ENCODE measurements around the gene RNF126. TPM values are rescaled to one million over a fixed set of nuclear protein-coding genes. Genes with fewer than 3 reads are reported as not detected.
"Not testable (repeated sequence)": the region's sequence is repeated elsewhere in the genome, so short reads cannot be mapped to it uniquely, and the experiment has no call there.

The RNF126 gene
- total RNA-seq, 4 donors from 2014 or later: 96.6 to 156 (median 126) TPM

GRCh38 chr19:621819-622218 lies 41.2 kb downstream of the RNF126 start:
- WGBS, 2 donors: 93 to 95% methylated on average over 23 to 24 of the region's 24 CpGs
- DNase-seq (ENCODE audit: low spot score in 2 of 2): no peak
- TF ChIP-seq CTCF (IDR thresholded peaks at IDR 0.05): no peak
- no peak overlapping the region for H3K4me3 ChIP-seq (ENCODE audit: low read depth, poor library complexity, severe bottlenecking)
- intact Hi-C loops (cut with DNase I; ENCODE audit: low total_unique reads): no loop called here

GRCh38 chr19:621191-621590 lies 41.8 kb downstream of the RNF126 start:
- intact Hi-C loops (cut with DNase I; ENCODE audit: low total_unique reads); H3K4me3 ChIP-seq (ENCODE audit: low read depth, poor library complexity, severe bottlenecking); DNase-seq (ENCODE audit: low spot score in 2 of 2): not testable (repeated sequence)
- WGBS, 2 donors: 98 to 99% methylated on average over 19 to 41 of the region's 48 CpGs

- WGBS, 2 donors: 94 to 96% methylated on average over 28 to 49 of the region's 51 CpGs
- intact Hi-C loops (cut with DNase I; ENCODE audit: low total_unique reads): no loop called here
- TF ChIP-seq POLR2A (IDR thresholded peaks at IDR 0.05) (no peak), CTCF (IDR thresholded peaks at IDR 0.05) (no peak)
- DNase-seq (ENCODE audit: low spot score in 2 of 2): no peak
- H3K4me3 ChIP-seq (ENCODE audit: low read depth, poor library complexity, severe bottlenecking): no peak overlapping the region
These were observed 42.7 kb downstream of the RNF126 start for GRCh38 chr19:620166-620862.

GRCh38 chr19:619286-620002 lies 43.6 kb downstream of the RNF126 start:
- no peak for DNase-seq (ENCODE audit: low spot score in 2 of 2)
- WGBS, 2 donors: 94 to 95% methylated on average over 23 to 42 of the region's 47 CpGs
- no peak overlapping the region for H3K4me3 ChIP-seq (ENCODE audit: low read depth, poor library complexity, severe bottlenecking)
- TF ChIP-seq POLR2A (IDR thresholded peaks at IDR 0.05) (no peak), CTCF (IDR thresholded peaks at IDR 0.05) (no peak)
- intact Hi-C loops (cut with DNase I; ENCODE audit: low total_unique reads): no loop called here

- TF ChIP-seq CTCF (IDR thresholded peaks at IDR 0.05) (no peak), POLR2A (IDR thresholded peaks at IDR 0.05) (no peak)
- intact Hi-C loops (cut with DNase I; ENCODE audit: low total_unique reads): no loop called here
- H3K4me3 ChIP-seq (ENCODE audit: low read depth, poor library complexity, severe bottlenecking): no peak overlapping the region
- DNase-seq (ENCODE audit: low spot score in 2 of 2): no peak
- WGBS, 2 donors: 94 to 97% methylated on average over 26 to 27 of the region's 27 CpGs
These were observed 44.2 kb downstream of the RNF126 start for GRCh38 chr19:618674-619285.

GRCh38 chr19:618247-618619 lies 44.8 kb downstream of the RNF126 start:
- WGBS, 2 donors: 84 to 95% methylated on average over 4 to 17 of the region's 19 CpGs
- no peak for DNase-seq (ENCODE audit: low spot score in 2 of 2)
- no peak for TF ChIP-seq CTCF (IDR thresholded peaks at IDR 0.05)
- no peak for TF ChIP-seq POLR2A (IDR thresholded peaks at IDR 0.05)
- no peak overlapping the region for H3K4me3 ChIP-seq (ENCODE audit: low read depth, poor library complexity, severe bottlenecking)
- intact Hi-C loops (cut with DNase I; ENCODE audit: low total_unique reads): no loop called here
